GM23338 (cell line): ENCODE data around the gene ANKFN1. TPM values are rescaled to one million over a fixed set of nuclear protein-coding genes. Genes with fewer than 3 reads are reported as not detected.

ENCODE experiments used
- ATAC-seq: fragments of 200-7000 bp; cut with Tn5 transposase; 3 replicates; pipeline ENCODE4 v1.9.1; 2020
- DNase-seq: peaks from one replicate; pipeline ENCODE4 v3.0.0-alpha.2; 2015; ENCODE audit warnings: low spot score
- H2AFZ ChIP-seq: fragments of 200-600 bp; sonication (generic); 2 replicates; pipeline ENCODE4 v1.8.0; 2016; ENCODE audit warnings: antibody characterized with exemption, mild to moderate bottlenecking, moderate library complexity
- H3F3A ChIP-seq: fragments of 200-600 bp; sonication (generic); replicated peaks from 2 replicates; pipeline ENCODE4 v1.8.0; 2017; ENCODE audit warnings: antibody characterized with exemption, mixed run types, low read depth
- H3K27ac ChIP-seq: fragments of 200-600 bp; sonication (generic); 2 replicates; pipeline ENCODE4 v1.6.1; 2016; ENCODE audit warnings: low read depth
- H3K27me3 ChIP-seq: fragments of 200-600 bp; sonication (generic); 2 replicates; pipeline ENCODE4 v1.8.0; 2016; ENCODE audit warnings: mild to moderate bottlenecking, mixed run types, moderate library complexity; ENCODE audit not compliant: insufficient read depth
- H3K36me3 ChIP-seq: fragments of 200-600 bp; sonication (generic); 2 replicates; pipeline ENCODE4 v1.8.0; 2016; ENCODE audit warnings: mild to moderate bottlenecking; ENCODE audit not compliant: insufficient read depth
- H3K4me1 ChIP-seq: fragments of 200-600 bp; sonication (generic); 2 replicates; pipeline ENCODE4 v1.8.0; 2016; ENCODE audit warnings: mild to moderate bottlenecking, moderate library complexity; ENCODE audit not compliant: insufficient read depth
- H3K4me2 ChIP-seq: fragments of 200-600 bp; sonication (generic); 2 replicates; pipeline ENCODE4 v1.7.1; 2017; ENCODE audit warnings: mixed run types
- H3K4me3 ChIP-seq: fragments of 200-600 bp; sonication (generic); 2 replicates; pipeline ENCODE4 v1.6.1; 2016; ENCODE audit warnings: mixed run types
- H3K79me2 ChIP-seq: fragments of 200-600 bp; sonication (generic); replicated peaks from 2 replicates; pipeline ENCODE4 v1.8.0; 2017; ENCODE audit warnings: mild to moderate bottlenecking; ENCODE audit not compliant: insufficient read depth
- H3K9me2 ChIP-seq: fragments of 200-600 bp; sonication (generic); 2 replicates; pipeline ENCODE4 v1.8.0; 2017; ENCODE audit not compliant: insufficient read depth
- H4K20me1 ChIP-seq: fragments of 200-600 bp; sonication (generic); replicated peaks from 2 replicates; pipeline ENCODE4 v1.8.0; 2017; ENCODE audit warnings: mild to moderate bottlenecking; ENCODE audit not compliant: insufficient read depth
- H3K27ac Mint-ChIP-seq: 2 replicates; pipeline ENCODE4 v1.8.0; 2020; ENCODE audit warnings: inconsistent platforms, mild to moderate bottlenecking, moderate library complexity, mixed read lengths
- H3K27me3 Mint-ChIP-seq: 3 replicates; pipeline ENCODE4 v1.8.0; 2022; ENCODE audit warnings: low read depth, mild to moderate bottlenecking, moderate library complexity, mixed read lengths, inconsistent platforms; ENCODE audit not compliant: insufficient read depth, poor library complexity
- H3K36me3 Mint-ChIP-seq: 3 replicates; pipeline ENCODE4 v1.8.0; 2021; ENCODE audit warnings: low read depth, mild to moderate bottlenecking, inconsistent platforms, moderate library complexity, mixed read lengths
- H3K4me1 Mint-ChIP-seq: 3 replicates; pipeline ENCODE4 v1.8.0; 2020; ENCODE audit warnings: mild to moderate bottlenecking, inconsistent platforms, mixed read lengths
- H3K4me3 Mint-ChIP-seq: 3 replicates; pipeline ENCODE4 v1.8.0; 2021; ENCODE audit warnings: moderate library complexity, mild to moderate bottlenecking, inconsistent platforms, mixed read lengths
- H3K9me3 Mint-ChIP-seq: 3 replicates; pipeline ENCODE4 v1.8.0; 2020; ENCODE audit warnings: moderate library complexity, mild to moderate bottlenecking, inconsistent platforms, mixed read lengths
- CREB1 ChIP-seq: fragments of 250-450 bp; sonication (Bioruptor Pico); IDR thresholded peaks from 2 replicates; pipeline ENCODE4 v1.5.0; 2020; ENCODE audit warnings: low read depth, mild to moderate bottlenecking, moderate library complexity
- CTCF ChIP-seq, 2 experiments: fragments of 200-600 bp in 1 of 2; sonication (generic) in 1 of 2; conservative IDR thresholded peaks; 2 replicates each; pipeline versions ENCODE4 v1.5.1 to v1.6.1; 2016 to 2017; ENCODE audit warnings: antibody characterized with exemption in 2 of 2, low read depth in 2 of 2, mild to moderate bottlenecking in 2 of 2, moderate library complexity in 1 of 2
- ETS1 ChIP-seq: IDR thresholded peaks from 2 replicates; pipeline ENCODE4 v1.6.1; 2016; ENCODE audit warnings: antibody characterized with exemption
- EZH2 ChIP-seq: fragments of 200-600 bp; sonication (generic); IDR thresholded peaks from one replicate; pipeline ENCODE4 v1.8.0; 2017; ENCODE audit warnings: antibody characterized with exemption, mild to moderate bottlenecking, low read depth; ENCODE audit not compliant: unreplicated experiment
- JUNB ChIP-seq: IDR thresholded peaks from one replicate; pipeline ENCODE4 v1.6.1; 2016; ENCODE audit warnings: antibody characterized with exemption; ENCODE audit not compliant: unreplicated experiment
- NANOG ChIP-seq: IDR thresholded peaks from 2 replicates; pipeline ENCODE4 v1.6.1; 2016; ENCODE audit warnings: antibody characterized with exemption, borderline replicate concordance
- POLR2AphosphoS5 ChIP-seq: IDR thresholded peaks from 2 replicates; pipeline ENCODE4 v1.6.1; 2016; ENCODE audit warnings: antibody characterized with exemption, low read depth
- STAT1 ChIP-seq: IDR thresholded peaks from one replicate; pipeline ENCODE4 v1.6.1; 2016; ENCODE audit warnings: antibody characterized with exemption; ENCODE audit not compliant: unreplicated experiment
- ZNF114 ChIP-seq: fragments of 250-450 bp; sonication (Bioruptor Pico); IDR thresholded peaks from 2 replicates; pipeline ENCODE4 v1.5.0; 2020; ENCODE audit warnings: mild to moderate bottlenecking, moderate library complexity
- ZNF331 ChIP-seq: fragments of 250-450 bp; sonication (Bioruptor Pico); IDR thresholded peaks from 2 replicates; pipeline ENCODE4 v1.5.0; 2020; ENCODE audit warnings: low read depth, mild to moderate bottlenecking, moderate library complexity
- ZNF462 ChIP-seq: fragments of 250-450 bp; sonication (Bioruptor Pico); IDR thresholded peaks from 2 replicates; pipeline ENCODE4 v1.5.0; 2020; ENCODE audit warnings: mild to moderate bottlenecking, moderate library complexity
- polyA plus RNA-seq: library from polyadenylated mRNA; unstranded; fragments of >200 nt; fragmentation: Nextera tagmentation; extraction: Ambion mirVana; gene quantifications from 2 replicates; pipeline ENCODE4 v1.2.1, GENCODE V29; 2016
- total RNA-seq: library from RNA; depleted of rRNA; stranded (reverse); fragments of >200 nt; shearing (Covaris generic); gene quantifications from 2 replicates; pipeline ENCODE4 v1.2.3, GENCODE V29; 2014

Gene ANKFN1
- total and polyA plus RNA-seq, 2 experiments from 2014 or later: not detected

- no peak for TF ChIP-seq ZNF462 (CRISPR knock-in tag)
- TF ChIP-seq CTCF (conservative IDR thresholded peaks at IDR 0.05; ENCODE audit: low read depth in 2 of 2): no peak
- TF ChIP-seq ZNF331 (CRISPR knock-in tag): no peak
- TF ChIP-seq JUNB: no peak
Observed at GRCh38 chr17:56545106-56545505, 391.8 kb downstream of the ANKFN1 start (continued).

- H3K4me1 Mint-ChIP-seq: peaks cover 19% of the 10 kb centered on the region
- no peak overlapping the region for H3K27ac Mint-ChIP-seq
- no peaks in the 10 kb centered on the region for H3K36me3 Mint-ChIP-seq
- Histone ChIP-seq H3K27me3 (no peaks in the 10 kb centered on the region), H3F3A (no peaks in the 10 kb centered on the region), H2AFZ (no peak overlapping the region), H3K79me2 (no peaks in the 10 kb centered on the region), H3K9me2 (peaks cover 38% of the 10 kb centered on the region), H4K20me1 (no peaks in the 10 kb centered on the region), H3K36me3 (no peaks in the 10 kb centered on the region), H3K4me1 (peaks cover 9% of the 10 kb centered on the region; the same call in 1 of the 2 replicates), H3K4me3 (no peak overlapping the region), H3K4me2 (no peak overlapping the region), H3K27ac (no peak overlapping the region)
- DNase-seq (no peak), ATAC-seq (no peak)
- H3K4me3 Mint-ChIP-seq: no peak overlapping the region
- peaks cover 2% of the 10 kb centered on the region for H3K27me3 Mint-ChIP-seq
- H3K9me3 Mint-ChIP-seq: no peaks in the 10 kb centered on the region; the same call in 2 of the 3 replicates
- TF ChIP-seq ZNF114 (CRISPR knock-in tag) (no peak), ETS1 (no peak), CREB1 (CRISPR knock-in tag) (no peak), POLR2AphosphoS5 (no peak), STAT1 (no peak), JUNB (no peak), EZH2 (no peak), ZNF331 (CRISPR knock-in tag) (no peak), CTCF (conservative IDR thresholded peaks at IDR 0.05; ENCODE audit: low read depth in 2 of 2) (no peak), NANOG (no peak)
Observed at GRCh38 chr17:56545930-56546329, 392.7 kb downstream of the ANKFN1 start.
